GM18873 (cell line): ENCODE data around the gene NPIPB9.
"Not testable (repeated sequence)": the region's sequence is repeated elsewhere in the genome, so short reads cannot be mapped to it uniquely, and the experiment has no call there.

ENCODE experiments used
- ATAC-seq: cut with Tn5 transposase; IDR thresholded peaks from one replicate; pipeline ENCODE4 v1.9.1; 2021; ENCODE audit warnings: mild to moderate bottlenecking, moderate library complexity, moderate number of reproducible peaks; ENCODE audit not compliant: unreplicated experiment, low FRiP score

Gene NPIPB9

DNA sequence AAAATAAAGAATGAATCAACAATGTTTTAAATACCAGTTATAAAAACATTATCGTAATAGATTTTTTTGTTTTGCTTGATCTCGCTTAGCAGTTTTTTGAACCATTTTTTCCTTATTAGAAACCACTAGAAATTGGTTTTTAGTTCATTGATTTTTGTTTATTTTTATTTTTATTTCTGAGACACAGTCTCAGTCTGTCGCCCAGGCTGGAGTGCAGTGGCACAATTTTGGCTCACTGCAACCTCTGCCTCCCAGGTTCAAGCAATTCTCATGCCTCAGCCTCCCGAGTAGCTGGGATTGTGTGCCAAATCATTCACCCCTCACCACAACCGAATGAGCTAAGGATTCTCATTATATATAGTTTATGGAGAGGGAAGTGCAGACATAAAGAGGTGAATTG, at the start of gene NPIPB9:
NPIPB9 (plus strand) TSS at position 301 of the 400 bp plus-strand sequence.
- not testable (repeated sequence) for ATAC-seq

- ATAC-seq: not testable (repeated sequence)
These were observed 47.3 kb upstream of the NPIPB9 start for GRCh38 chr16:28704246-28704645.

- peak; percentile 92 for ATAC-seq
These were observed 40.1 kb upstream of the NPIPB9 start, which contains the start of gene EIF3C for GRCh38 chr16:28711220-28712083. EIF3C (plus strand) TSS chr16:28711464; CDS start chr16:28711687, 223 bp downstream.

DNA sequence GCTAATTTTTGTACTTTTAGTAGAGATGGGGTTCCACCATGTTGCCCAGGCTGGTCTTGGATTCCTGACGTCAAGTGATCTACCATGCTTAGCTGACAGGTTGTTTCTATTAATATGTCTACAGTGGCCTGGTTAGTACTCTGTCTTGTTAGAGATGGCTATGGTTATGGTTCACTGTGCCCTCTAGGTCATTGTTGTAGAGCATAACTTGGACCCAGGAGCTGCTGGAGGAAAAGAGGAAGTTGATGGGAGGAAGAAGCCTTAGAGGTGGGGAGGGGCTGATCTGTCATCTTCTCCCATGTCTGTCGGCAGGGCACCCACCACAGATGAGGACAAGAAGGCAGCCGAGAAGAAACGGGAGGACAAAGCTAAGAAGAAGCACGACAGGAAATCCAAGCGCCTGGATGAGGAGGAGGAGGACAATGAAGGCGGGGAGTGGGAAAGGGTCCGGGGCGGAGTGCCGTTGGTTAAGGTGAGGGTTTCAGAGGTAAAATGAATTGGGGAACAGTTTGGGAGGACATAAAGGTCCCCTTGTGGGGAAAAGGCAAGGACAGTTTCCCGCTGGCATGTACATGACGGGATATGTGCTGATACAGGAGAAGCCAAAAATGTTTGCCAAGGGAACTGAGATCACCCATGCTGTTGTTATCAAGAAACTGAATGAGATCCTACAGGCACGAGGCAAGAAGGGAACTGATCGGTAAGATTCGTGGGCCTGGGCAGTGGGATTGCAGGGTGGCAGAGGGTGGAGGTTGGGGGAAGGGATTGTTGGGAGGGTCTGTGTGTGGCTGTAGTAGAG, 28.5 kb upstream of the NPIPB9 start:
- ATAC-seq: not testable (repeated sequence)

DNA sequence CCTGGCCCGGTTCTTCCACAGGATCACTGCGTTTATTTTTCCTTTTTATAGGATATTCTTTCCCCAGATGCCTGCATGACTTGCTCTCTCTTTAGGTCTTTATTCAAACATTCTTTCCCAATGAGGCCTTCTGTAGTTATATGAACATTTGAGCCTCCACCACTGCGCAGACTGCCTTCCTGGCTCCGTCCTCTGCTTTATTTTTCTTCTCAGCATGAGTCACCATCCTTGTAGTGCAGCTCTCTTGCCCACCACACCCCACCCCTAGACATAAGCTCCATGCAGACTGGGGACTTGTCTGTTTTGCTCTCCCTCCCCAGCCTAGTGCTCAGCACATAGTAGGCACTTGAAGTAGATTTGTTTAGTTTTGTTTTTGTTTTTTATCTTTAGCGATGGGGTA, 20.3 kb upstream of the NPIPB9 start:
- ATAC-seq: not testable (repeated sequence)

- not testable (repeated sequence) for ATAC-seq
These were observed 19.0 kb upstream of the NPIPB9 start for GRCh38 chr16:28732455-28733124.

- not testable (repeated sequence) for ATAC-seq
These were observed 11.8 kb upstream of the NPIPB9 start for GRCh38 chr16:28739787-28740186.

DNA sequence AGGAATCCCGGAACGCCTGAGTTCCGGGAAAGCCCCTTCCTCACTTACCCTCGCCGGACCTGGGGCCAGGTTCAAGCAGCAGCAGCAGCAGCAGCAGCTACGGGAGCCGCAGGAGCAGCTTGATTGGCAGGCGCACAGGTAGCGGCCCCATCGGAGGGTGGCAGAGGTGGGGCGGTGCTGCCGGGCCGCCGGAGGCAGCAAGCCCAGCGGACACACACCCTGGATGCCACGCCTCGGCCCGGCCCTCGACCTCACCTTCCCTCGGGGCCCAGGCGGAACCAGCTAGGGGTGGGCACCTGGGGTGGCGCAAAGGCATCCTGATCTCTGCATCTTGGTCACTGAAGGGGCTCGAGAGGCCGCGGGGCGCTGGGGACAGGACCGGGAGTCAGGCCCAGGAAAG, 11.0 kb upstream of the NPIPB9 start:
- ATAC-seq: not testable (repeated sequence)

GRCh38 chr16:28741295-28741694, 10.3 kb upstream of the NPIPB9 start:
- ATAC-seq: not testable (repeated sequence)

- not testable (repeated sequence) for ATAC-seq
These were observed 4.8 kb upstream of the NPIPB9 start for GRCh38 chr16:28746618-28747350.

- peak; percentile 82 for ATAC-seq
These were observed 1.6 kb upstream of the NPIPB9 start for GRCh38 chr16:28749997-28750465.

DNA sequence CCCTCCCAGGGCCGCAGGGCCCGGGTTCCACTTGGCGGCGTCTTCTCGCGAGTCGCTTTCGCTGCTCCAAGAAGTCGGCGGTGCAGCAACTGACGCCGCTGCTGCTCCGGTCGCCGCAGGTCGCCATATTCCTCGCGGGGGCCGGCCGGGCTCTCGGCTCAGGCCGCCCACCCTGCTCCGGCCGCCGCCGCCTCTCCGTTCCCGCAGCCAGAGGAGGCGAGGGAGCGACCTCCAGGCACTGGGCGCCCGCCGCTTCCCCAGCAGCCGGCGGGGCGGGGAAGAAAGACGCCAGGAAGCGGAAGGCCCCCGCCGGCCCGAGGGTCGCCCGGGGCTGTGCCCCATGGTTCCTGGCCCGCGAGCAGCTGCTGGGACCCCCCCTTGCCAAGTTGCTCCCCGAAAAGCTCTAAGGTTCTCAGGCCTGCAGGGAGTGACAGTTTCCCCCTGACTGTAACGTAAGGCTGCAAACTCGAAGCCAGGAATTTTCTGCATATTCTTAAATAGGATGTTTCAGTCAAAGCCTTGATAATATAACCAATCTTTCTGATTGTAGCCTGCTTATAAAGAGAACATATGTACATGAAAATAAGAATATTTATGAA, 1.0 kb upstream of the NPIPB9 start:
- peak; percentile 22 for ATAC-seq

- not testable (repeated sequence) for ATAC-seq
These were observed 30.1 kb downstream of the NPIPB9 start for GRCh38 chr16:28781697-28782096.

- not testable (repeated sequence) for ATAC-seq
These were observed 30.8 kb downstream of the NPIPB9 start for GRCh38 chr16:28782357-28782756.

- ATAC-seq: peak; percentile 59
These were observed 50.8 kb downstream of the NPIPB9 start for GRCh38 chr16:28802235-28803019.

DNA sequence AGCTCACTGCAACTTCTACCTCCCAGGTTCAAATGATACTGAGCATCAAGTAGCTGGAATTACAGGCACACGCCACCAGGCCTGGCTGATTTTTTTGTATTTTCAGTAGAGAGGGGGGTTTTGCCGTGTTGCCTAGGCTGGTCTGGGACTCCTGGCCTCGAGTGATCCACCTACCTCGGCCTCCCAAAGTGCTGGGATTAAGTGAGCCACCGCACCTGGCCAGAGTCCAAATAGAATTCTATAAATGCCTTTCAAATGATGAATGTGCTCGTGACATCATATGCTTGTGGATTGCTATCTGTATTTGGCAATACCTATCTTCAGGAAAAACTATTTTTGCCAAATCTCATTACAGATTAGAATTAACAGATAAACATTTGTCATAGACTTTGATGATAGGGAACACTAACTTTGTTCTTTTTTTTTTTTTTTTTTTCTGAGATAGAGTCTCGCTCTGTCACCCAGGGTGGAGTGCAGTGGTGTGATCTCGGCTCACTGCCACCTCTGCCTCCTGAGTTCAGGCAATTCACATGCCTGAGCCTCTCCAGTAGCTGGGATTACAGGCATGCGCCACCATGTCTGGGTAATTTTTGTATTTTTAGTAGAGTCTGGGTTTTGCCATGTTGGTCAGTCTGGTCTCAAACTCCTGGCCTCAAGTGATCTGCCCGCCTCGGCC, 56.0 kb downstream of the NPIPB9 start:
- not testable (repeated sequence) for ATAC-seq

DNA sequence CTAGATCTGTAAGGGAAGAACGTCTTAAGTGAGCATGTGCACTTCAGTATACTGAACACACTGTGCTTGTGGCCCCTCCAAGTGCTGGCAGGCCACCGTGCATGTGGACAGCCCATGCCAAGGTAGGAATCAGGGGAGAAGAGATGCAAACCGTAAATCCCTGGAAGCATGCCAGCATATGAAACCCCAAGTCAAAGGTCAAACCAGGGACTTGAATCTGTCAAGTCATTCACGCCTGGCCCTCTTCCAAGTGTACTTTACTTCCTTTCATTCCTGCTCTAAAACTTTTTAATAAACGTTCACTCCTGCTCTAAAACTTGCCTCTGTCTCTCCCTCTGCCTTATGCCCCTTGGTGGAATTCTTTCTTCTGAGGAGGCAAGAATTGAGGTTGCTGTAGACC, 68.4 kb downstream of the NPIPB9 start:
- ATAC-seq: no peak

GRCh38 chr16:28820546-28820945, 69.0 kb downstream of the NPIPB9 start:
- ATAC-seq: not testable (repeated sequence)
